Retinal pigment epithelial cell (primary cell): ENCODE results near the gene CD22.
"Not testable (repeated sequence)": the region's sequence is repeated elsewhere in the genome, so short reads cannot be mapped to it uniquely, and the experiment has no call there.

Experiments
- DNase-seq: peaks from one replicate; pipeline ENCODE4 v3.0.0-alpha.2; 2010; ENCODE audit warnings: low read depth
- H3K4me3 ChIP-seq: 2 replicates; pipeline ENCODE4 v1.5.1; 2011; ENCODE audit warnings: mild to moderate bottlenecking, low read length, control low read depth, moderate library complexity
- TF ChIP-seq, protein P1 (sequence below): conservative IDR thresholded peaks from 2 replicates; pipeline ENCODE4 v1.5.1; 2011; ENCODE audit warnings: low read depth, low read length, control low read depth, inconsistent platforms

Gene CD22

DNA sequence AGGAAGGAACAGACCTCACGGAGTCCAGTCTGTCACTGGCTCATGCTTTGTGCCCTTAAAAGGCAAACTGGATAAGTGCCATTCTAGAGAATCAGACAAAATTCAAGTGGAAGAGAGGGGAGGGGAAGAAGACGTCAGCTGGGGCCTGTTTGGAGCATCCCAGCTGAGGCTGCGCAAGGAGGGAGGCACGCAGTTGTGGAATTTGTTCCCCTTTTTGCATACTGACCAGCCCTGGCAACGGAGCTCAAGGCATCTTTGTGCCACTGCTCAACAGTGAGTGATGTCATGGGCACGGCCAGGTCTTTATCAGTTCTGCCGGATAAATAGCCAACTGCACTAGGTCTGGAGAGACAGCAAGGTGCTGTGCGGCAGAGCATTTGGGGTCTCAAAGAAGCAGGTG is 41.7 kb downstream of the CD22 start, which contains the start of gene GPR42:
Gene GPR42 (plus strand): TSS at position 347 of the 400 bp plus-strand sequence. CDS start 292 bp downstream, outside the sequence.
- no peak for DNase-seq
- TF ChIP-seq, protein P1, sequence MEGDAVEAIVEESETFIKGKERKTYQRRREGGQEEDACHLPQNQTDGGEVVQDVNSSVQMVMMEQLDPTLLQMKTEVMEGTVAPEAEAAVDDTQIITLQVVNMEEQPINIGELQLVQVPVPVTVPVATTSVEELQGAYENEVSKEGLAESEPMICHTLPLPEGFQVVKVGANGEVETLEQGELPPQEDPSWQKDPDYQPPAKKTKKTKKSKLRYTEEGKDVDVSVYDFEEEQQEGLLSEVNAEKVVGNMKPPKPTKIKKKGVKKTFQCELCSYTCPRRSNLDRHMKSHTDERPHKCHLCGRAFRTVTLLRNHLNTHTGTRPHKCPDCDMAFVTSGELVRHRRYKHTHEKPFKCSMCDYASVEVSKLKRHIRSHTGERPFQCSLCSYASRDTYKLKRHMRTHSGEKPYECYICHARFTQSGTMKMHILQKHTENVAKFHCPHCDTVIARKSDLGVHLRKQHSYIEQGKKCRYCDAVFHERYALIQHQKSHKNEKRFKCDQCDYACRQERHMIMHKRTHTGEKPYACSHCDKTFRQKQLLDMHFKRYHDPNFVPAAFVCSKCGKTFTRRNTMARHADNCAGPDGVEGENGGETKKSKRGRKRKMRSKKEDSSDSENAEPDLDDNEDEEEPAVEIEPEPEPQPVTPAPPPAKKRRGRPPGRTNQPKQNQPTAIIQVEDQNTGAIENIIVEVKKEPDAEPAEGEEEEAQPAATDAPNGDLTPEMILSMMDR = no peak

DNA sequence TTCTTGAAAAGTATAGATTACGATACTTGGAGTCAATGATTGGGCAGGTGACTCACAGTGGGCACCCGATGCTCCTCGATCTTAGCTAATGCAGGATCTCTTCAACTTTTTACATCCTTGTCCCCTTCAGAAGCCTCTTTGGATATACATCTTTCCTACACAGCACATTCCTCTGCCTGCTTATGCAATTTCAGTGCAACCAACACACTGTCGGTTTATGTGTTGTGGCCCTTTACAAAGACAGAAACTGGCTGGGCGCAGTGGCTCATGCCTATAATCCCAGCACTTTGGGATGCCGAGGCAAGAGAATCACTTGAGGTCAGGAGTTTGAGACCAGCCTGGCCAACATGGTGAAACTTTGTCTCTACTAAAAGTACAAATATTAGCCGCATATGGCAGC is 44.5 kb downstream of the CD22 start:
- no peak overlapping the region for H3K4me3 ChIP-seq
- no peak for DNase-seq
- TF ChIP-seq, protein P1 = no peak

More for the DNA sequence above, 41.7 kb downstream of the CD22 start, which contains the start of gene GPR42:
- no peak within 1 kb of the TSS for H3K4me3 ChIP-seq

DNA sequence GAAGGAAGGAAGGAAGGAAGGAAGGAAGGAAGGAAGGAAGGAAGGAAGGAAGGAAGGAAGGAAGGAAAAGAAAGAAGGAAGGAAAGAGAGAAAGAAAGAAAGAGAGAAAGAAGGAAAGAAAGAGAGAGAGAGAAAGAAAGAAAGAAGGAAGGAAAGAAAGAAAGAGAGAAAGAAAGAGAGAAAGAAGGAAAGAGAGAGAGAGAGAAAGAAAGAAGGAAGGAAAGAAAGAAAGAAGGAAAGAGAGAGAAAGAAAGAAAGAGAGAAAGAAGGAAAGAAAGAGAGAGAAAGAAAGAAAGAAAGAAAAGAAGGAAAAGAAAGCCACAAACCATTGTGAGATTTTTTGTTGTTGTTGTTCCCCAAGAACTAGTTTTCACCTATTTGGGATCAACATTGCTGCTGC is 45.0 kb downstream of the CD22 start:
- not testable (repeated sequence) for DNase-seq, H3K4me3 ChIP-seq

DNA sequence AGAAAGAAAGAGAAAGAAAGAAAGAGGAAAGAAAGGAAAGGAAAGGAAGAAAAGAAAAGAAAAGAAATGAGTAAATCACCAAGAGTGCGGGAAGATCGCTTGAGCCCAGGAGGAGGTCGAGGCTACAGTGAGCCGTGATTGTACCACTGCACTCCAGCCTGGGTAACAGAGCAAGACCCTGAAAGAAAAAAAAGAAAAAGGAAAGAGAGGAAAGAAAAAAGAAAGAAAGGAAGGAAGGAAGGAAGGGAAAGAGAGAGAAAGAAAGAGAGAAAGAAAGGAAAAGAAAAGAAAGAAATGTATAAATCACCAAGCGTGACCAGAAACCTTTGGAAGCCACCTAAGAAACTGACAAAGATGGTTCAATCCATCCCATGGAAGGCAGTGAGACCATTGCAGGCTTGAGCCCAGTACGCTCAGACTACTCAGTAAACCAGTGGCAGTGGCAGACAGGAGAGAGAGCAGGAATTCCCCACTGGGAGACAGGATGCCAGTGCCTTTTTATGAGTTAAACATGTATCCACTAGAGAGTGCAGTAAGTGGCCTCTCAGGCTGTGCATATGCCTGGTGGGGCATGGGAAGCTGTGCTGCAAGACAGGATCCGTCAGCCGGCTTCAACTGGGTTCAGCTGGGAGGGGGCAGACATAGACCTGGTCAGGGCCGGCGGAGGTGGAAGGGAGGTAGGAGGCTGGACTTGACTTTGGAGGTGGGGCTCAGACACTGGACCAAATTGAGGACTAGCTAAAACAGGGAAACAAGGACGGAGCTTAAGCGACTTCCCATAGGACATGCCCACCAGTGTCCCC is 46.7 kb downstream of the CD22 start:
- DNase-seq = no peak
- TF ChIP-seq, protein P1 = no peak
- no peak overlapping the region for H3K4me3 ChIP-seq

DNA sequence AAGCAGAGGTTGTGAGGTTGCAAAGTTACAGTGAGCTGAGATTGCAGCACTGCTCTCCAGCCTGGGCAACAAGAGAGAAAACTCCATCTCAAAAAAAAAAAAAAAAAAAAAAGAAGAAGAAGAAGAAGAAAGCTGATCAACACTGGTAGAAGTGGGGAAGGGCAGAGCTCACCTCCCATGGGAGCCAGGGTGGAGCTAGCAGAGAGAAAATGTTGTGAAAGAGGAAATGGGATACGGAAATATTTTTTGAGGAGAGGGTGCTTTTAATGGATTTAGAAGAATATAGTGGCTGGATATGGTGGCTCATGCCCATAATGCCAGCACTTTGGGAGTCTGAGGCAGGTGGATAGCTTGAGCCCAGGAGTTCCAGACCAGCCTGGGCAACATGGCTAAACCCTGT is 48.7 kb downstream of the CD22 start:
- TF ChIP-seq, protein P1 = no peak
- DNase-seq = no peak
- H3K4me3 ChIP-seq = no peak overlapping the region

DNA sequence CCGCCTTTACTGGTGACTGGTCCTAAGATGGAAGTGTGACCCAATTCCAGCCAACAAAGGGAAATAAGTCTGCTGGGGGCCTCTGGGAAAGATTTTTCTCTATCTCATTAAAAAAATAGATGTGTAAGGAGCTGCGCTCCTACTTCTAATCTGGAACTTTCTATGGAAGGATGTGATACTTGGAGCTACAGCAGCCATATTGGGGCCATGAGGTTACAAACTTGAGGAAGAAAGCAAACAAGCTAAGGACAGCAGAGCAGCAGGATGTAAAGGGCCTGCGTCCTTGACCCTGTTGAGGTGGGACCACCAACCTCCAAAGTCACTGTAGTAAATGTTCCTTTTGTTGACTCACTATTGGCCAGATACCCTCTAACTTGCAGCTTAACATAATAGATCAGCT is 49.4 kb downstream of the CD22 start:
- TF ChIP-seq, protein P1 = no peak
- H3K4me3 ChIP-seq = no peak overlapping the region
- DNase-seq = no peak

DNA sequence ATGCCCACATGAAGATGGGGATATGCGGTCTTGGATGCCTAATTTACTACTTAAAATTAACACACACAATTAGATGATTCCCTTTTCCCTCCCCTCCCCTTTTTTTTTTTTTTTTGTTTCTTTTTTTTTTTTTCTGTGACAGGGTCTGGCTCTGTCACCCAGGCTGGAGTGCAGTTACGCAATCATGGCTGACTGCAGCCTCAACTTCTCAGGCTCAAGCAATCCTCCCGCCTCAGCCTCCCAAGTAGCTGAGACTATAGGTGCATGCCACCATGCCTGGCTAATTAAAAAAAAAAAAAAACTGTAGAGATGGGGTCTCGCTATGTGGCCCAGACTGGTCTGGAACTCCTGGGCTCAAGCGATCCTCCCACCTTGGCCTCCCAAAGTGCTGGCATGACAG is 50.6 kb downstream of the CD22 start:
- not testable (repeated sequence) for H3K4me3 ChIP-seq, DNase-seq

DNA sequence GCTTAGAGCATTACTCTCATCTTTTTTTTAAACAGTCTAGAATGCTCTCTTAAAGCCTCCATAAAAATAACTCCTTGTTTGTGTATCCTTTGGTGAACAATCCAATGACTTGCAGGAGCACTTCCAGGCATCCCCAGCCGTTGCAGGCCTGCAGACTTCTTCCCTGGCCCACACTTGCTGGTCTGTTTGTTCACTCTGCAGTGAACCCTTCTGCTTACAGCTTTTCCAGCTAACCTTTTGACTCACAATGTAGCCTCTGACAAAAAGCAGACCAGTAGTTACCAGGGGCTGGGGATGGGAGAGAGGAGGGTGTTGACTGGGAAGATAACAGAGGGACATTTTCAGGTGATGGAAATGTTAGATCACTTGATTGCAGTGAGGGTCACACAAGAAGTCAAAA is 51.0 kb downstream of the CD22 start:
- TF ChIP-seq, protein P1 = no peak
- no peak overlapping the region for H3K4me3 ChIP-seq
- DNase-seq = no peak
